ENCODE data around the gene CCNL2.

DNA sequence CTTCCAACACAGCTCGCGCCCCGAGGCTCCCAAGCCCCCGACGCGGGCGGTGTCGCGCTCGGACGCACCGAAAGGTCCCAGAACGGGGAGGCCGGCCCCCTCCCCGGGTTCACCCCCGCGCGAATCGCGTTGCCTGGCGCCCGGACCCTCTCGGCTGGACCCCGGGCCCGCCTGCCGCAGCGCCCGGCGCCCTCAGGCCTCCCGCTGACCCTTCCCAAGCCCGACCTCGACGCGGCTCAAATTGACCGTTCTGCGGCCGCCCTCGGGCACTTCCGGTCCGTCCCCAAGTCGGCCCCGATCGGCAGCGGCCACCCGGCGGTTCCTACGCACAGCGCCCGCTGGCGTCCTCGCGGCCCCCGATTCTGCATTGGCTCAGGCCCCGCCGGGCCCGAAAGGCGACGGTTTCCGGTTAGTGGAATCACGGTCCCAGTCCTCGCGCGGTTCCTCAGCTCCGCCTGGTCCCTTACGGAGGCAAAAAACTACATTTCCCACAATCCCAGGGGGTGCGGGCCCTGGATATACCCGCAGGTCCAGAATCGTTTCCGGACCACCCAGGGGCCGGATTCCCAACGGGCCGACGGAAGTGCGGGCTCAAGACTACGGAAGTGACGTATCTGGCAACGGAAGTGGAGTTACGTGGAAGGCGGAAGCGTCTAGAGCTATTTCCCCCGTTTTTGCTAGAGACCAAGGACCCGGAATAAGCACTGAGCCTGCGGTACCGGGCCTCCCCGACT lies 24.0 kb downstream of the CCNL2 start, which contains the start of gene AURKAIP1:
- TF ChIP-seq EZH2phosphoT487 (IDR thresholded peaks at IDR 0.05; ENCODE audit: low read length), result no peak
- TF ChIP-seq, protein P1, sequence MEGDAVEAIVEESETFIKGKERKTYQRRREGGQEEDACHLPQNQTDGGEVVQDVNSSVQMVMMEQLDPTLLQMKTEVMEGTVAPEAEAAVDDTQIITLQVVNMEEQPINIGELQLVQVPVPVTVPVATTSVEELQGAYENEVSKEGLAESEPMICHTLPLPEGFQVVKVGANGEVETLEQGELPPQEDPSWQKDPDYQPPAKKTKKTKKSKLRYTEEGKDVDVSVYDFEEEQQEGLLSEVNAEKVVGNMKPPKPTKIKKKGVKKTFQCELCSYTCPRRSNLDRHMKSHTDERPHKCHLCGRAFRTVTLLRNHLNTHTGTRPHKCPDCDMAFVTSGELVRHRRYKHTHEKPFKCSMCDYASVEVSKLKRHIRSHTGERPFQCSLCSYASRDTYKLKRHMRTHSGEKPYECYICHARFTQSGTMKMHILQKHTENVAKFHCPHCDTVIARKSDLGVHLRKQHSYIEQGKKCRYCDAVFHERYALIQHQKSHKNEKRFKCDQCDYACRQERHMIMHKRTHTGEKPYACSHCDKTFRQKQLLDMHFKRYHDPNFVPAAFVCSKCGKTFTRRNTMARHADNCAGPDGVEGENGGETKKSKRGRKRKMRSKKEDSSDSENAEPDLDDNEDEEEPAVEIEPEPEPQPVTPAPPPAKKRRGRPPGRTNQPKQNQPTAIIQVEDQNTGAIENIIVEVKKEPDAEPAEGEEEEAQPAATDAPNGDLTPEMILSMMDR (IDR thresholded peaks at IDR 0.05; ENCODE audit: low read length), result peak; percentile 21
